ENCODE results near the gene NAALAD2. TPM values are rescaled to one million over a fixed set of nuclear protein-coding genes. Genes with fewer than 3 reads are reported as not detected.
"Not testable (repeated sequence)": the region's sequence is repeated elsewhere in the genome, so short reads cannot be mapped to it uniquely, and the experiment has no call there.

NAALAD2 gene
- total RNA-seq, 1 donor from 2014 or later = not detected

DNA sequence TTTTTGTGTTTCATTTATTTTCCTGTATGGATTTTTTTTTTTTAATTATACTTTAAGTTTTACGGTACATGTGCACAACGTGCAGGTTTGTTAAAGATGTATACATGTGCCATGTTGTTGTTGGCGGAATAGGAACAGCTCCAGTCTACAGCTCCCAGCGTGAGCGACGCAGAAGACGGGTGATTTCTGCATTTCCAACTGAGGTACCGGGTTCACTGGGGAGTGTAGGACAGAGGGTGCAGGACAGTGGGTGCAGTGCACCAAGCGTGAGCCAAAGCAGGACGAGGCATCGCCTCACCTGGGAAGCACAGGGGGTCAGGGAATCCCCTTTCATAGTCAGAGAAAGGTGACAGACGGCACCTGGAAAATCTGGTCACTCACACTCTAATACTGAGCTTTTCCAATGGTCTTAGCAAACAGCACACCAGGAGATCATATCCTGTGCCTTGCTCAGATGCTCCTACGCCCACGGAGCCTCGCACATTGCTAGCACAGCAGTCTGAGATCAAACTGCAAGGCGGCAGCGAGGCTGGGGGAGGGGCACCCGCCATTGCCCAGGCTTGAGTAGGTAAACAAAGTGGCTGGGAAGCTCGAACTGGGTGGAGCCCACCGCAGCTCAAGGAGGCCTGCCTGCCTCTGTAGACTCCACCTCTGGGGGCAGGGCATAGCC is 105.6 kb downstream of the NAALAD2 start:
- intact Hi-C loops (cut with micrococcal nuclease) = not testable (repeated sequence)

DNA sequence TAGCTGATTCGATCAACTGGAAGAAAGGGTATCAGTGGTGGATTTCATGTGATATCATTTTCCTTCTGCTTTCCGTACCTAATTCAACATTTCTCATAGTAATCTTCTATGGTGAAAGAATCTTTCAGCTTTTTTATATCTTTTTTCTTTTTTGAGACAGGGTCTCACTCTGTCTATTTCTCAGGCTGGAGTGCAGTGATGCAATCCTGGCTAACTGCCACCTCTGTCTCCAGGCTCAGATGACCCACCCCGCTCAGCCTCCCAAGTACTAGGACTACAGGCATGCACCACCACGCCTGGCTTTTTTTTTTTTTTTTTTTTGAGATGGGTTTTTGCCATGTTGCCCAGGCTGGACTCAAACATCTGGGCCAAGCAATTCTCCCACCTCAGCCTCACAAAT is 107.0 kb downstream of the NAALAD2 start:
- intact Hi-C loops (cut with micrococcal nuclease) = no loop called here

Other genes with a start within 250 kb of the NAALAD2 start
- gene TRIM49D1, start 212.4 kb upstream of the NAALAD2 start, total RNA-seq = not detected in 2 replicates
- not detected in 2 replicates for gene TRIM49D2, start 210.6 kb upstream of the NAALAD2 start, total RNA-seq
- not detected in 2 replicates for gene TRIM64, start 168.6 kb upstream of the NAALAD2 start, total RNA-seq
- gene TRIM49C, start 103.6 kb upstream of the NAALAD2 start, total RNA-seq = not detected in 2 replicates
- not detected in 2 replicates for gene UBTFL1, start 48.7 kb upstream of the NAALAD2 start, total RNA-seq
- 61.9 and 65.7 TPM in 2 replicates for gene CHORDC1, start 88.4 kb downstream of the NAALAD2 start, total RNA-seq

Data from T-helper 1 cell treated with Interleukin-12 subunit alpha and Interleukin-12 subunit beta and Interleukin-4 antibody, amounts not matched to agents 30 ng/mL and 1 ng/mL, for 36 hours (primary cell).